NCI-H2107 treated with DMSO at 0.1 percent for 48 hours (cell line): ENCODE data around the gene SMYD3.

Experiments used
- DNase-seq: peaks from one replicate; lab custom pipeline; 2025; ENCODE audit not compliant: unreplicated experiment; lab: John Stamatoyannopoulos, UW

Gene SMYD3

GRCh38 chr1:245999697-246000637 is 507.1 kb downstream of the SMYD3 start:
- DNase-seq: no peak

- DNase-seq: no peak
Observed at GRCh38 chr1:245997471-245998258, 509.4 kb downstream of the SMYD3 start.

- DNase-seq: no peak
Observed at GRCh38 chr1:245996811-245997210, 510.3 kb downstream of the SMYD3 start.

GRCh38 chr1:245995474-245995873 is 511.6 kb downstream of the SMYD3 start:
- DNase-seq: no peak

- no peak for DNase-seq
Observed at GRCh38 chr1:245991266-245991665, 515.8 kb downstream of the SMYD3 start.

GRCh38 chr1:245990315-245991022 is 516.6 kb downstream of the SMYD3 start:
- DNase-seq: no peak

- no peak for DNase-seq
Observed at GRCh38 chr1:245988393-245989078, 518.5 kb downstream of the SMYD3 start.

GRCh38 chr1:245987997-245988392 is 519.1 kb downstream of the SMYD3 start:
- no peak for DNase-seq

- no peak for DNase-seq
Observed at GRCh38 chr1:245987577-245987976, 519.5 kb downstream of the SMYD3 start.

- DNase-seq: no peak
Observed at GRCh38 chr1:245987219-245987545, 519.9 kb downstream of the SMYD3 start.

- no peak for DNase-seq
Observed at GRCh38 chr1:245986404-245987218, 520.5 kb downstream of the SMYD3 start.

- DNase-seq: no peak
Observed at GRCh38 chr1:245984390-245985155, 522.5 kb downstream of the SMYD3 start.

- no peak for DNase-seq
Observed at GRCh38 chr1:245983294-245983967, 523.6 kb downstream of the SMYD3 start.

GRCh38 chr1:245979589-245979988 is 527.5 kb downstream of the SMYD3 start:
- no peak for DNase-seq

- DNase-seq: no peak
Observed at GRCh38 chr1:245978915-245979314, 528.2 kb downstream of the SMYD3 start.

GRCh38 chr1:245972476-245972875 is 534.6 kb downstream of the SMYD3 start:
- DNase-seq: no peak

- DNase-seq: no peak
Observed at GRCh38 chr1:245971711-245972085, 535.4 kb downstream of the SMYD3 start.

- DNase-seq: peak; percentile 58
Observed at GRCh38 chr1:245971076-245971710, 535.9 kb downstream of the SMYD3 start.
